H1 (cell line): Measurements from ENCODE around the gene GABRR2. TPM values are rescaled to one million over a fixed set of nuclear protein-coding genes. Genes with fewer than 3 reads are reported as not detected.

ENCODE experiments used
- CTCF ChIA-PET: fragments of 300-600 bp; sonication (Branson Sonifier 250); formaldehyde crosslinking; loops from one replicate; lab custom pipeline; 2021; ENCODE audit not compliant: partially characterized antibody; lab: Charles Lee
- POLR2A ChIA-PET: fragments of 300-600 bp; sonication (Branson Sonifier 250); formaldehyde crosslinking; loops from one replicate; lab custom pipeline; 2021; ENCODE audit warnings: inconsistent platforms; ENCODE audit not compliant: partially characterized antibody; lab: Charles Lee
- DNase-seq, 2 experiments: peaks; one replicate each; pipeline versions ENCODE4 v3.0.0 to v3.0.0-alpha.2; 2010 to 2022; ENCODE audit warnings: low spot score in 2 of 2, low read depth in 1 of 2, mixed read lengths in 1 of 2
- FAIRE-seq: peaks from 2 replicates; lab custom pipeline; 2011; peaks lifted over from hg19 to GRCh38; lab: Jason Lieb, UNC
- H2AFZ ChIP-seq: 2 replicates; pipeline ENCODE4 v1.8.1; 2012; ENCODE audit warnings: low read length, inconsistent platforms
- H2AK5ac ChIP-seq: 2 replicates; pipeline ENCODE4 v1.6.1; 2013; ENCODE audit warnings: low read depth, low read length
- H2BK120ac ChIP-seq: replicated peaks from 2 replicates; pipeline ENCODE3; 2013; ENCODE audit warnings: low read depth, low read length, inconsistent platforms
- H2BK12ac ChIP-seq: 2 replicates; pipeline ENCODE4 v1.6.1; 2013; ENCODE audit warnings: low read depth, low read length
- H2BK15ac ChIP-seq: 2 replicates; pipeline ENCODE4 v1.6.1; 2013; ENCODE audit warnings: low read length
- H2BK20ac ChIP-seq: 2 replicates; pipeline ENCODE4 v1.6.1; 2013; ENCODE audit warnings: low read length
- H2BK5ac ChIP-seq: 2 replicates; pipeline ENCODE4 v1.6.1; 2013; ENCODE audit warnings: low read depth, low read length
- H3K14ac ChIP-seq: 2 replicates; pipeline ENCODE4 v1.6.1; 2013; ENCODE audit warnings: inconsistent platforms; ENCODE audit not compliant: insufficient read length
- H3K18ac ChIP-seq: 2 replicates; pipeline ENCODE4 v1.6.1; 2013; ENCODE audit warnings: low read length; ENCODE audit errors: extremely low read depth
- H3K23ac ChIP-seq: 2 replicates; pipeline ENCODE4 v1.6.1; 2013; ENCODE audit warnings: inconsistent platforms; ENCODE audit not compliant: insufficient read length
- H3K23me2 ChIP-seq: 2 replicates; pipeline ENCODE4 v1.6.1; 2013; ENCODE audit warnings: low read depth, low read length
- H3K27ac ChIP-seq: 2 replicates; pipeline ENCODE4 v1.6.1; 2011; ENCODE audit warnings: low read depth, low read length, inconsistent platforms
- H3K27me3 ChIP-seq, 4 experiments: replicated peaks in 1 of 4; 1 replicate in 1 of 4; 2 replicates in 3 of 4; pipeline versions ENCODE4 v1.6.1 to v1.8.1; 2011 to 2013; ENCODE audit warnings: low read length in 3 of 4, mild to moderate bottlenecking in 3 of 4, inconsistent platforms in 2 of 4, mixed read lengths in 2 of 4, moderate library complexity in 1 of 4; ENCODE audit not compliant: control insufficient read depth in 3 of 4, insufficient read depth in 3 of 4; ENCODE audit errors: extremely low read depth in 1 of 4
- H3K36me3 ChIP-seq, 4 experiments: 2 replicates each; pipeline versions ENCODE4 v1.6.1 to v1.8.1; 2011 to 2013; ENCODE audit warnings: mild to moderate bottlenecking in 4 of 4, low read length in 3 of 4, moderate library complexity in 2 of 4, control low read depth in 1 of 4, inconsistent platforms in 1 of 4; ENCODE audit not compliant: insufficient read depth in 4 of 4, control insufficient read depth in 2 of 4
- H3K4ac ChIP-seq: replicated peaks from 2 replicates; pipeline ENCODE3; 2013; ENCODE audit warnings: low read length, low read depth, mixed read lengths, inconsistent platforms; ENCODE audit not compliant: insufficient read length
- H3K4me1 ChIP-seq, 4 experiments: replicated peaks in 1 of 4; 1 replicate in 1 of 4; 2 replicates in 3 of 4; pipeline versions ENCODE4 v1.6.1 to v1.8.1; 2011 to 2013; ENCODE audit warnings: low read length in 3 of 4, inconsistent platforms in 2 of 4, mixed read lengths in 1 of 4; ENCODE audit not compliant: insufficient read depth in 4 of 4, control insufficient read depth in 3 of 4
- H3K4me2 ChIP-seq, 2 experiments: 2 replicates each; pipeline versions ENCODE4 v1.6.1 to v1.8.1; 2011 to 2013; ENCODE audit warnings: low read depth in 2 of 2, low read length in 2 of 2, control low read depth in 1 of 2, inconsistent platforms in 1 of 2, mild to moderate bottlenecking in 1 of 2; ENCODE audit not compliant: insufficient read depth in 1 of 2
- H3K4me3 ChIP-seq, 4 experiments: fragments of 200-600, 300-600 bp in 1 of 4; sonication (generic), shearing (Covaris generic), sonication (Bioruptor Twin) in 1 of 4; 2 replicates each; pipeline versions ENCODE4 v1.5.1 to v1.8.1; 2011 to 2016; ENCODE audit warnings: low read length in 4 of 4, low read depth in 3 of 4, control low read depth in 2 of 4, inconsistent platforms in 2 of 4, mild to moderate bottlenecking in 2 of 4, mixed read lengths in 1 of 4, moderate library complexity in 1 of 4; ENCODE audit not compliant: insufficient read depth in 2 of 4; ENCODE audit errors: extremely low read depth in 1 of 4
- H3K56ac ChIP-seq: replicated peaks from 2 replicates; pipeline ENCODE3; 2013; ENCODE audit warnings: low read depth, mild to moderate bottlenecking, mixed read lengths, low read length, inconsistent platforms; ENCODE audit not compliant: insufficient read length
- H3K79me1 ChIP-seq: 2 replicates; pipeline ENCODE4 v1.6.1; 2013; ENCODE audit warnings: low read depth, low read length, control low read depth
- H3K79me2 ChIP-seq, 2 experiments: 2 replicates each; pipeline versions ENCODE4 v1.6.1 to v1.8.1; 2012 to 2013; ENCODE audit warnings: low read length in 2 of 2, mild to moderate bottlenecking in 2 of 2, inconsistent platforms in 1 of 2; ENCODE audit not compliant: insufficient read depth in 2 of 2, control insufficient read depth in 1 of 2
- H3K9ac ChIP-seq, 4 experiments: replicated peaks in 1 of 4; 1 replicate in 1 of 4; 2 replicates in 3 of 4; pipeline versions ENCODE4 v1.6.1 to v1.8.1; 2011 to 2013; ENCODE audit warnings: low read depth in 3 of 4, low read length in 3 of 4, control low read depth in 2 of 4, mild to moderate bottlenecking in 2 of 4, moderate library complexity in 2 of 4, inconsistent platforms in 1 of 4; ENCODE audit errors: extremely low read depth in 1 of 4
- H3K9me3 ChIP-seq, 2 experiments: 2 replicates each; pipeline versions ENCODE4 v1.6.1 to v1.8.1; 2012 to 2013; ENCODE audit warnings: mild to moderate bottlenecking in 2 of 2, moderate library complexity in 2 of 2, control low read depth in 1 of 2, inconsistent platforms in 1 of 2, low read depth in 1 of 2, low read length in 1 of 2, mixed read lengths in 1 of 2; ENCODE audit not compliant: insufficient read depth in 2 of 2
- H4K20me1 ChIP-seq, 2 experiments: replicated peaks in 1 of 2; 2 replicates each; pipeline versions ENCODE3 to v1.8.1; 2011 to 2013; ENCODE audit warnings: inconsistent platforms in 2 of 2, low read length in 2 of 2, mild to moderate bottlenecking in 1 of 2; ENCODE audit not compliant: insufficient read depth in 2 of 2, control insufficient read depth in 1 of 2
- H4K5ac ChIP-seq: 2 replicates; pipeline ENCODE4 v1.6.1; 2013; ENCODE audit warnings: low read length, low read depth, mixed read lengths, inconsistent platforms; ENCODE audit not compliant: insufficient read length
- H4K8ac ChIP-seq: 2 replicates; pipeline ENCODE4 v1.8.0; 2013; ENCODE audit warnings: mild to moderate bottlenecking, moderate library complexity, low read length, inconsistent platforms; ENCODE audit not compliant: insufficient read depth; ENCODE audit errors: extremely low read depth
- H4K91ac ChIP-seq: replicated peaks from 2 replicates; pipeline ENCODE3; 2013; ENCODE audit warnings: low read length, mixed read lengths, inconsistent platforms; ENCODE audit not compliant: insufficient read length
- NANOG ChIP-seq: IDR thresholded peaks from 2 replicates; pipeline ENCODE4 v1.6.1; 2011; ENCODE audit warnings: low read length, low read depth, mild to moderate bottlenecking, inconsistent platforms; ENCODE audit not compliant: insufficient read depth, poor library complexity, severe bottlenecking
- SIRT6 ChIP-seq: IDR thresholded peaks from one replicate; pipeline ENCODE4 v1.7.1; 2012; ENCODE audit warnings: low read length, inconsistent platforms
- SUZ12 ChIP-seq: fragments of 200-600 bp; sonication (generic); IDR thresholded peaks from 2 replicates; pipeline ENCODE4 v1.6.1; 2012; ENCODE audit warnings: mild to moderate bottlenecking, inconsistent platforms, low read length, moderate library complexity, mixed read lengths
- WGBS, 2 experiments: shearing (Covaris generic) in 1 of 2; methylation state at CpG; one replicate each; pipeline versions ENCODE4 v1.1.6 to v1.1.7; 2013 to 2015; ENCODE audit warnings: low lambda C conversion rate in 2 of 2, mixed read lengths in 2 of 2, inconsistent platforms in 1 of 2, low coverage in 1 of 2, missing lambda C conversion rate in 1 of 2; ENCODE audit not compliant: insufficient replicate concordance in 2 of 2, insufficient coverage in 1 of 2, insufficient read length in 1 of 2; ENCODE audit errors: extremely low coverage in 1 of 2, missing lambda C conversion rate in 1 of 2; 5-methylcytosine and 5-hydroxymethylcytosine counted together
- polyA plus RNA-seq, 7 experiments: library from polyadenylated mRNA; depleted of rRNA in 3 of 7; stranded (reverse) in 5 of 7; unstranded in 2 of 7; fragments of >200 nt in 5 of 7; fragments of 200-250 nt in 2 of 7; gene quantifications; 1 replicate in 5 of 7; 2 replicates in 1 of 7; 4 replicates in 1 of 7; pipeline versions ENCODE4 v1.2.1 to v1.2.3, GENCODE V29; 2011 to 2013; ENCODE audit warnings: missing spikeins in 2 of 7, mixed read lengths in 2 of 7
- total RNA-seq: library from RNA; stranded (reverse); fragmentation: NEBNext Ultra II Directional; extraction: Animal tissue kit (Norgen Biotek cat#: 25700); gene quantifications from 2 replicates; pipeline ENCODE4 v1.2.1, GENCODE V29; 2021
- TF ChIP-seq, protein P1 (sequence below), 3 experiments: IDR thresholded peaks; 1 replicate in 2 of 3; 2 replicates in 1 of 3; pipeline versions ENCODE4 v1.5.1 to v1.6.1; 2011; ENCODE audit warnings: low read length in 3 of 3, mild to moderate bottlenecking in 3 of 3, inconsistent platforms in 2 of 3, low read depth in 1 of 3, moderate library complexity in 1 of 3; ENCODE audit not compliant: insufficient read depth in 1 of 3; ENCODE audit errors: control extremely low read depth in 1 of 3

GABRR2 gene
- total and polyA plus RNA-seq, 2 of the 8 experiments (the other 6 are each of a cell fraction or from before 2014, with no cell fraction given) = not detected

DNA sequence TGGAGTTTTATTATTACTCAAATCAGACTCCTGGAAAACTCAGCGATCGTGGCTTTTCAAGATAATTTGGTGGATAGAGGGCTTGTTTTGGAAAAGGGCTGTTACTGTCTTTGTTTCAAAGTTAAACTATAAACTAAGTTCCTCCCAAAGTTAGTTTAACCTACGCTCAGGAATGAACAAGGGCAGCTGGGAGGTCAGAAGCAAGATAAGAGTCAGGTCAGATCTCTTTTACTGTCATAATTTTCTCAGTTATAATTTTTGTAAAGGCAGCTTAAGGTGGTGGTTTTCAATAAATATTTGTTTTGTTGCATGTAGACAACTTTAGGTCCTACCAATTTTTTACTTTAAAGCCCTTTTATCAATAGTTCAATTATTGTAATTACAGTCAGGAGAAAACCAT is 9.2 kb upstream of the GABRR2 start:
- no peak overlapping the region for H2BK15ac ChIP-seq
- FAIRE-seq (no peak), DNase-seq (no peak)
- H3K18ac ChIP-seq = no peak overlapping the region
- H4K5ac ChIP-seq = no peak overlapping the region
- H3K36me3 ChIP-seq = no peaks in the 10 kb centered on the region; a peak in 1 of 8 replicates
- no peak overlapping the region for H3K4me3 ChIP-seq
- no peak overlapping the region for H2BK120ac ChIP-seq
- no peak overlapping the region for H2BK12ac ChIP-seq
- H4K20me1 ChIP-seq = no peaks in the 10 kb centered on the region
- no peak overlapping the region for H3K23ac ChIP-seq
- H3K79me1 ChIP-seq = no peaks in the 10 kb centered on the region
- no peak overlapping the region for H2BK20ac ChIP-seq
- H4K8ac ChIP-seq = no peak overlapping the region
- no peak overlapping the region for H2BK5ac ChIP-seq
- H2AFZ ChIP-seq = no peak overlapping the region
- peaks cover 12% of the 10 kb centered on the region in 2 experiments; a peak in 3 of 4 replicates for H3K9me3 ChIP-seq
- no peak overlapping the region for H3K9ac ChIP-seq
- no peak overlapping the region for H4K91ac ChIP-seq
- H3K27ac ChIP-seq = no peak overlapping the region
- H2AK5ac ChIP-seq = no peak overlapping the region
- no peaks in the 10 kb centered on the region for H3K4me1 ChIP-seq
- CTCF ChIA-PET = interaction anchor here (1.0 to 2.8 kb wide), 5 partner anchors 12 to 47 kb away, joined by 3 to 12 read pairs (median 3); no protein-coding TSS in a partner anchor
- POLR2A ChIA-PET = interaction anchor here (0.6 to 0.9 kb wide), 2 partner anchors 29 to 518 kb away, joined by 3 read pairs; no protein-coding TSS in a partner anchor
- WGBS, 2 experiments = 89% methylated on average over 3 of the region's 3 CpGs; no CpG with 5 or more reads in 1 of the 2 experiments
- no peak overlapping the region for H3K4ac ChIP-seq
- H3K27me3 ChIP-seq = no peaks in the 10 kb centered on the region
- H3K4me2 ChIP-seq = no peak overlapping the region
- no peak overlapping the region for H3K14ac ChIP-seq
- no peaks in the 10 kb centered on the region; the same call in 1 of the 2 replicates for H3K23me2 ChIP-seq
- H3K79me2 ChIP-seq = no peaks in the 10 kb centered on the region
- no peak overlapping the region for H3K56ac ChIP-seq
- TF ChIP-seq, protein P1, sequence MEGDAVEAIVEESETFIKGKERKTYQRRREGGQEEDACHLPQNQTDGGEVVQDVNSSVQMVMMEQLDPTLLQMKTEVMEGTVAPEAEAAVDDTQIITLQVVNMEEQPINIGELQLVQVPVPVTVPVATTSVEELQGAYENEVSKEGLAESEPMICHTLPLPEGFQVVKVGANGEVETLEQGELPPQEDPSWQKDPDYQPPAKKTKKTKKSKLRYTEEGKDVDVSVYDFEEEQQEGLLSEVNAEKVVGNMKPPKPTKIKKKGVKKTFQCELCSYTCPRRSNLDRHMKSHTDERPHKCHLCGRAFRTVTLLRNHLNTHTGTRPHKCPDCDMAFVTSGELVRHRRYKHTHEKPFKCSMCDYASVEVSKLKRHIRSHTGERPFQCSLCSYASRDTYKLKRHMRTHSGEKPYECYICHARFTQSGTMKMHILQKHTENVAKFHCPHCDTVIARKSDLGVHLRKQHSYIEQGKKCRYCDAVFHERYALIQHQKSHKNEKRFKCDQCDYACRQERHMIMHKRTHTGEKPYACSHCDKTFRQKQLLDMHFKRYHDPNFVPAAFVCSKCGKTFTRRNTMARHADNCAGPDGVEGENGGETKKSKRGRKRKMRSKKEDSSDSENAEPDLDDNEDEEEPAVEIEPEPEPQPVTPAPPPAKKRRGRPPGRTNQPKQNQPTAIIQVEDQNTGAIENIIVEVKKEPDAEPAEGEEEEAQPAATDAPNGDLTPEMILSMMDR (IDR thresholded peaks at IDR 0.05; ENCODE audit: control extremely low read depth in 1 of 3, insufficient read depth in 1 of 3, low read depth in 1 of 3, low read length in 3 of 3) = no peak
- no peak for TF ChIP-seq SUZ12
- TF ChIP-seq NANOG = no peak
- no peak for TF ChIP-seq SIRT6
